NCI-H69 (cell line): ENCODE measurements around the gene CARM1.
A peak's percentile ranks its signal among the peaks of the same experiment; 100 is the strongest.
"Not testable (repeated sequence)": the region's sequence is repeated elsewhere in the genome, so short reads cannot be mapped to it uniquely, and the experiment has no call there.

Source experiments
- DNase-seq: peaks from one replicate; lab custom pipeline; 2025; lab: John Stamatoyannopoulos, UW

The CARM1 gene

DNA sequence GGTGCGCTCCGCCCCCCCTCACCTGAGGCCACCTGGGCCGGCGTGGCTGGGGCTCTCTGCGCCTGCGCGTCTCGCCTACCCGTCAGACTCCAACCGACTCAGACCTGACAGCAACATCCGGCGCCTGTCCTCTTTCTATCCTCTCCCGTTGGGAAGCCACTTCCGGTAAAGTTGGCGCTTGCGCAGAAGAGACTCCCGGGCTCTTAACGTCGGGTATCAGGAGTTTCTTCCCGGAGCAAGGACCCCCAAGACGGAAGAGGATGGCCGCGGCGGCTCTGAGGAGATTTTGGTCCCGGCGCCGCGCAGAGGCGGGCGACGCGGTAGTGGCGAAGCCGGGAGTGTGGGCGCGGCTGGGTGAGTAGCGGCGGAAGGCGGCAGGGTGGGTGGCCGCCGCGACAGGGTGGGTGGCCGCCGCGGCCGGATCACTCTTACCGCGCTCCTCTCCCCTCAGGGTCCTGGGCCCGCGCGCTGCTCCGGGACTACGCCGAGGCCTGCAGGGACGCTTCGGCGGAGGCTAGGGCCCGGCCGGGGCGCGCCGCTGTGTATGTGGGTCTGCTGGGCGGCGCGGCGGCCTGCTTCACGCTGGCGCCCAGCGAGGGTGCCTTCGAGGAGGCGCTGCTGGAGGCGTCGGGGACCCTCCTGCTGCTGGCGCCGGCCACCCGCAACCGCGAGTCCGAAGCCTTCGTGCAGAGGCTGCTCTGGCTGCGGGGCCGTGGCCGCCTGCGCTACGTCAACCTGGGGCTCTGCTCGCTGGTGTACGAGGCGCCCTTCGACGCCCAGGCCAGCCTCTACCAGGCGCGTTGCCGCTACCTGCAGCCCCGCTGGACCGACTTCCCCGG, 57.4 kb downstream of the CARM1 start, which contains the start of the genes TIMM29 and YIPF2:
Gene TIMM29 (plus strand): TSS at position 249 of the 839 bp plus-strand sequence. CDS start 12 bp downstream, at position 261.
Gene YIPF2 (minus strand): TSS at position 77 of the 839 bp plus-strand sequence. CDS start 229 bp downstream, outside the sequence.
- DNase-seq: peak; percentile 99

- DNase-seq: no peak
Observed at GRCh38 chr19:10929402-10929794, 58.0 kb downstream of the CARM1 start.

DNA sequence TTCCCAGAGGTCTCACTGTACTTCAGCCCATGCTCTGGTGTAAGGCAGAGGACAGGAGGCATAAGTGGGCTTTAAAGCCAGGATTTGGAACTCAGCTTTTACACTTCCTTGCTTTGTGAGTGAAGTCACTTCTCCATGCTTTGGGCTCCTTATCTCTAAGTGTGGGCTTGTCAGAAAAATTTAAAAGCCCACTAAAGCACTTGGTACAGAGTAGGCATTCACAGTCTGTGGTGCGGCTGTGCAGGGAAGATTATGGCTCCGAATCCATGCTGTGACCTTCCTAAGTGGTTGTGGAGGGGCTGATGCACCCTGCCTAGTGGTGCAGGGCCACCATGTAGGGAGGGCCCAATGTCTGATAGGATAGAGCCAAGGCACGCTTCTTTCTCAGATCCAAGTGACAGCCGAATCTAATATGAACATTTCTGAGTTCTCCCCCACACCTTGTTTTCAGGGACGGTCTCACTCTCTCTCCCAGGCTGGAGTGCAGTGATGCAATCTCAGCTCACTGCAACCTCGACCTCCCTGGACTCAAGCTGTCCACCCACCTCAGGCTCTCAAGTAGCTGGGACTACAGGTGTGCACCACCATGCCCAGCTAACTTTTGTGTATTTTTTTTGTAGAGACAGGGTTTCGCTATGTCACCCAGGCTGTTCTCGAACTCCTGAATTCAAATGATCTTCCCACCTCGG, 64.2 kb downstream of the CARM1 start:
- DNase-seq: no peak

DNA sequence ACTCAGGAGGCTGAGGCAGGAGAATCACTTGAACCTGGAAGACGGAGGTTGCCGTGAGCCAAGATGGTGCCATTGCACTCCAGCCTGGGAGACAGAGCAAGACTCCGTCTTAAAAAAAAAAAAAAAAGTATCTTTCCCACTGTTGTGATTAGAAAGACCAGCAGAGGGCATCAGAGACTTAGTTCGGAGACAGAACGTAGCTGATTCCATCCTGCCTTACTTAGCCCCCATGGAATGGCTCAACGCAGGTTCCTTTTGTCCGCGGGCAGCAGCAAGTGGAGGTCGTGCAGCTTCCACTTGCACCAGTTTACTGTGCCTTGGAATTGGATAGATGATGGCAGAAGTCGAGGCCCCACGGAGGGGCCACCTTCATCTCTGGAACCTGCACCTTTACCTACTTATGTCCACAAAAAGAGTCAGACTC, 65.3 kb downstream of the CARM1 start:
- DNase-seq: peak; percentile 94

GRCh38 chr19:10941649-10942048, 70.3 kb downstream of the CARM1 start:
- not testable (repeated sequence) for DNase-seq

DNA sequence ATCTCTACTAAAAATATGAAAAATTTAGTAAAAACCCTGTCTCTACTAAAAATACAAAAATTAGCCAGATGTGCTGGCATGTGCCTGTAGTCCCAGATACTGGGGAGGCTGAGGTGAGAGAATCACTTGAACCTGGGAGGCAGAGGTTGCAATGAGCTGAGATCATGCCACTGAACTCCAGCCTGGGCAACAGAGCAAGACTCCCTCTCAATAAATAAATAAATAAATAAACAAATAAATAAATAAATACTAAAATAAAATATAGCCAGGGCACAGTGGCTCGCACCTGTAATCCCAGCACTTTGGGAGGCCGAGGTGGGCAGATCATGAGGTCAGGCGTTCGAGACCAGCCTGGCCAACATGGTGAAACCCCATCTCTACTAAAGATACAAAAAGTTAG, 72.1 kb downstream of the CARM1 start:
- not testable (repeated sequence) for DNase-seq

DNA sequence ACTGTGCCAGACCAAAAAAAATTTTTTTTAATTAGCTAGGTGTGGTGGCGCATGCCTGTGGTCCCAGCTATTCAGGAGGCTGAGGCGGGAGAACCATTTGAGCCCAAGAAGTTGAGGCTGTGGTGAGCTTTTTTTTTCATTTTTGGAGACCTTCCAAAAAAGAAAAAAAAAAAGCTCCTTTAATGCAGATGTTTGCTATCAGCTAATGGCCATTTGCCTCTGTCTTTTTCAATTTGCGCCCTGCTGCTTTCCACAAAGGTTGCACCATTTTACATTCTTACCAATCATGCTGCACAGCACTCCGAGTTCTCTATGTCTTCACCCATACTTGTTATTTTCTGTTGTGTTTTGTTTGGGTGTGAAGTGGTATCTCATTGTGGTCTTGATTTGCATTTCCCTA, 73.9 kb downstream of the CARM1 start:
- DNase-seq: no peak

DNA sequence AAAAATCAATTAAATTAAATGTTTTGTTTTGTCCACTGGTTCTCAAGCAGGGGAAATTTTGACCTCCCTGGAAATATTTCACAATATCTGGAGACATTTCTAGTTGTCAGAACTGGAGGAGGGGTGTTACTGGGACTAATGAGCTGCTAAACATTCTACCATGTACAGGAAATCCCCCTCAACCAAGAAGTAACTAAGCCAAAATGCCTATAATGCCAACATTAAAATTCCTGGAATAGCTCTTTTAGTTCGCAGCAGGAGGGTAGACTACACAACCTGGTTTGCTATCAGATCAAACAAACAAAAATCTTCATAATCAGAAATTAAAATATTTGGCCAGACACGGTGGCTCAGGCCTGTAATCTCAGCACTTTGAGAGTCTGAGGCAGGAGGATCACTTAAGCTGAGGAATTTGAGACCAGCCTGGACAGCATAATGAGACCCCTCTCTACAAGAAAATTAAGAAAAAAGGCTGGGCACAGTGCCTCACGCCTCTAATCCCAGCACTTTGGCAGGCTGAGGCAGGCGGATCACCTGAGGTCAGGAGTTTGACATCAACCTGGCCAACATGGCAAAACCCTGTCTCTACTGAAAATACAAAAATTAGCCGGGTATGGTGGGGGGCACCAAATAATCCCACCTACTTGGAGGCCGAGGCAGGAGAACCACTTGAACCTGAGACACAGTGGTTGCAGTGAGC, 75.8 kb downstream of the CARM1 start:
- DNase-seq: no peak

- no peak for DNase-seq
Observed at GRCh38 chr19:10952809-10953208, 81.5 kb downstream of the CARM1 start.

- DNase-seq: not testable (repeated sequence)
Observed at GRCh38 chr19:10959277-10959968, 88.1 kb downstream of the CARM1 start.

- DNase-seq: peak; percentile 99
Observed at GRCh38 chr19:10960314-10961072, 89.1 kb downstream of the CARM1 start, which contains the start of gene SMARCA4. Gene SMARCA4 (plus strand): TSS chr19:10961030. CDS start chr19:10984152, 23,122 bp downstream.

DNA sequence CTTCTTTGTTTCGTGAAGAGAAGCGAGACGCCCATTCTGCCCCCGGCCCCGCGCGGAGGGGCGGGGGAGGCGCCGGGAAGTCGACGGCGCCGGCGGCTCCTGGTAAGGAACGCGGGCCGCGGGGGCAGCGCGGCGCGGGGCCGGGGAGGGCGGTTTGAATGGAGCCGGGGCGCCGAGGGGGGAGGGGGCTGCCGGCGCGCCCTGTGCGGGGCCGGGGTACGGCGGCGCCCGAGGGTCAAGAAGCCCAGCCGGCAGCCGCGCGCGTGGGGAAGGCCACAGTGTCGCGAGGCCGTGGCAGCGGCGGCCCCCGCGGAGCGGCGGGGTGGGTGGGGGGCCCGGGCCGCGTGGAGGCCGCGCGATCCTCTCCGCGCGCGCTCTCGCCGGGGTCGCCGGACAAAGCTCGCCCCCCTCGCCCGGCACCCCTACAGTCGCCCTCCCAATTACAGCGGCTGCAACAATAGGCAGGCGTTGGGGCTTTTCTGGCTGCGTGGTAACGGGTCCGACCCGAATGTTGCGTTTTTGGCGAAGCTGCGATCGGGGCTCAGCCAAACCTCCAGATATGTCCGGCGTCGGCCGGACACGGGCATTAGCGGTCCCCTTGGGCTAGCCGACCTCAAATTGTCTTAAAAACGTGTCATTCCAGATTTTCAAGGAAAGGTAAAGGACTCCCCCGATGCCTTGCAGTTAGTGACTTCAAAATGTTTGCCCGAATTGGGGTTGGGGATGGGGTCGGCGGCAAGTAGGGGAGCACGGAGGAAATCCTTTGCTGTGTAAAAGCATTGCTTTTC, 89.9 kb downstream of the CARM1 start:
- no peak for DNase-seq

DNA sequence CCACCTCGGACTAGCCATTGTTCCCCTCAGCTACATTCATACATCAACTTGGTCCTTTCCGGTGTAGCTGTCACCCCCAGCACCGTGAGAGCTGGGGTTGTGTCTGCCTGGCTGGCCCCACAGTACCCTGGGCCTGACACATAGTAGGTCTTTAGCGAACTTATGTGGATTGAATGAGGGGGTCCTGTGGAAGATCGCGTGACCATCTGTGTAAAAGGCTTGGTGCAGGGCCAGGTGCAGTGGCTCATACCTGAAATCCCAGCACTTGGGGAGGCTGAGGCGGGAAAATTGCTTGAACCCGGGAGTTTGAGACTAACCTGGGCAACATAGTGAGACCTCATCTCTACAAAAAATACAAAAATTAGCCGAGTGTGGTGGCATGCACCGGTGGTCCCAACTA, 91.5 kb downstream of the CARM1 start:
- DNase-seq: no peak

- DNase-seq: no peak
Observed at GRCh38 chr19:10963865-10964264, 92.5 kb downstream of the CARM1 start.

DNA sequence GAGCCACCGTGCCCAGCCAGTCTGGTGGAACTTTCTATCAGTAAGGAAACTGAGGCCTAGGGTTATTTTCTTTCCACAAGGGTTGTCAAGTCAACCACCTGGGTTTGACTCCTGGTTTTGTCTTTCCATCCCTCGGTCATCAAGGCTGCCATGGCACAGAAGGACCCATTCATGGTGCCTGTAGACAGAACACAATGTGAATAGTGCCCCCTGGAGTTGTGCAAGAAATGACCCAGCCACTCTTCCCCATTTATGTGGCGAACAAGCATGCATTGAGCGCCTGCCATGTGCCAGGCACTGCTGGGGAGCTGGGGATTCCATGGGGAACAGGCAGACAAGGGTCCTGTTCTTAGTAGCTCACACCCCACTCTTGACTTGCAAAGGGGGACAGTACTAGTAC, 93.5 kb downstream of the CARM1 start:
- no peak for DNase-seq

- no peak for DNase-seq
Observed at GRCh38 chr19:10965398-10965797, 94.0 kb downstream of the CARM1 start.

GRCh38 chr19:10966809-10967208, 95.5 kb downstream of the CARM1 start:
- no peak for DNase-seq

GRCh38 chr19:10968527-10969135, 97.3 kb downstream of the CARM1 start:
- no peak for DNase-seq

DNA sequence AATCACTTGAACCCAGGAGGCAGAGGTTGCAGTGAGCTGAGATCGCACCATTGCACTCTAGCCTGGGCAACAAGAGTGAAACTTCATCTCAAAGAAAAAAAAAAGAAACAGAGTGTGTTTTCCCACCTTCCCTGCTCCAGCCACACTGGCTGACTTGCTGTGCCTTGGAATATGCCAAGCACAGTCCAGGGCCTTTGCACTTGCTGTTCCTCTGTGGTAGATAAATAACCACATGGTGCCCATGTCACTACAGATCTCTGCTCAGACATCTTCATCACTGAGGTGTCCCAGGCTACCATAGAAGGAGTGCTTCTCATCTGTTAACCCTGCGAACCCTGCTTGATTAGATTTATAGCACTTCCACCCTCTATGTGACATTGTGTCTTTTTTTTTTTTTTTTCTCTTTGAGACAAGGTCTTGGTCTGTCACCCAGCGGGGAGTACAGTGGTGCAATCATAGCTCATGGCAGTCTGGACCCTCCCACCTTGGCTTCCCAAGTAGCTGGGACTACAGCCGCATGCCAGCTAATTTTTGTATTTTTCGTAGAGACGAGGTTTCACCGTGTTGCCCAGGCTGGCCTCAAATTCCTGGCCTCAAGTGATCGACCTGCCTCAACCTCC, 99.9 kb downstream of the CARM1 start:
- DNase-seq: no peak
